HCT116 (cell line): ENCODE results near the gene GPR108. TPM values are rescaled to one million over a fixed set of nuclear protein-coding genes. Genes with fewer than 3 reads are reported as not detected.
"Not testable (repeated sequence)": the region's sequence is repeated elsewhere in the genome, so short reads cannot be mapped to it uniquely, and the experiment has no call there.

Experiments used
- ATAC-seq: fragments of 200-7000 bp; cut with Tn5 transposase; 2 replicates; pipeline ENCODE4 v1.9.1; 2020; ENCODE audit warnings: mild to moderate bottlenecking, moderate library complexity
- BruUV-seq: library from RNA; stranded (reverse); fragments of 400-500 nt; replicated peaks from 2 replicates; lab custom pipeline; 2021; lab: Mats Ljungman, UMichigan
- CTCF ChIA-PET: fragments of 300-600 bp; sonication (Branson Sonifier 250); formaldehyde crosslinking; loops from one replicate; lab custom pipeline; 2021; ENCODE audit warnings: antibody characterized with exemption; lab: Charles Lee
- POLR2A ChIA-PET: fragments of 300-600, 350-600 bp; sonication (Branson Sonifier 250); formaldehyde crosslinking; loops from one replicate; lab custom pipeline; 2021; ENCODE audit warnings: antibody characterized with exemption; lab: Charles Lee
- RAD21 ChIA-PET, 2 experiments: fragments of 300-600 bp; sonication (Branson Sonifier 250); formaldehyde crosslinking; loops; one replicate each; lab custom pipeline; 2023; ENCODE audit warnings: low total read pairs in 2 of 2; ENCODE audit not compliant: uncharacterized antibody in 2 of 2, unreplicated experiment in 2 of 2, low non-redundant PET in 1 of 2; lab: Charles Lee
- DNase-seq: peaks from one replicate; pipeline ENCODE4 v3.0.0-alpha.2; 2010; ENCODE audit warnings: low read depth, low spot score
- H2AFZ ChIP-seq: fragments of 200-600 bp; shearing (Covaris generic), sonication (generic); 2 replicates; pipeline ENCODE4 v1.6.1; 2017; ENCODE audit warnings: low read depth, mixed run types, mixed read lengths, antibody characterized with exemption, low read length; ENCODE audit not compliant: poor library complexity, severe bottlenecking
- H3K27ac ChIP-seq: 2 replicates; pipeline ENCODE4 v1.5.1; 2012; ENCODE audit warnings: low read depth, low read length
- H3K27me3 ChIP-seq: fragments of 200-600 bp; sonication (generic); 2 replicates; pipeline ENCODE4 v1.6.1; 2016; ENCODE audit warnings: mixed run types, low read length, mixed read lengths; ENCODE audit not compliant: insufficient read depth
- H3K36me3 ChIP-seq, 2 experiments: fragments of 200-500 bp in 1 of 2; fragments of 200-600 bp in 1 of 2; sonication (Bioruptor generic) in 1 of 2; sonication (generic) in 1 of 2; 2 replicates each; pipeline versions ENCODE4 v1.5.1 to v1.6.1; 2014 to 2016; ENCODE audit warnings: low read length in 2 of 2, inconsistent platforms in 1 of 2, mixed read lengths in 1 of 2, mixed run types in 1 of 2; ENCODE audit not compliant: insufficient read depth in 2 of 2, control insufficient read depth in 1 of 2
- H3K4me1 ChIP-seq, 2 experiments: fragments of 200-600 bp in 1 of 2; sonication (generic) in 1 of 2; 2 replicates each; pipeline versions ENCODE4 v1.5.1 to v1.6.1; 2012 to 2017; ENCODE audit warnings: low read length in 2 of 2, inconsistent platforms in 1 of 2, mild to moderate bottlenecking in 1 of 2, mixed read lengths in 1 of 2, mixed run types in 1 of 2, moderate library complexity in 1 of 2; ENCODE audit not compliant: insufficient read depth in 2 of 2, control insufficient read depth in 1 of 2
- H3K4me2 ChIP-seq: fragments of 200-600 bp; sonication (generic); 2 replicates; pipeline ENCODE4 v1.6.1; 2017; ENCODE audit warnings: mixed run types, low read length, mixed read lengths
- H3K4me3 ChIP-seq, 2 experiments: fragments of 200-600 bp in 1 of 2; sonication (generic) in 1 of 2; replicated peaks in 1 of 2; 2 replicates each; pipeline ENCODE4 v1.5.1; 2011 to 2016; ENCODE audit warnings: low read length in 2 of 2, control low read depth in 1 of 2, low read depth in 1 of 2, mild to moderate bottlenecking in 1 of 2, mixed read lengths in 1 of 2, mixed run types in 1 of 2
- H3K79me2 ChIP-seq: fragments of 200-600 bp; sonication (generic); 2 replicates; pipeline ENCODE4 v1.6.1; 2017; ENCODE audit warnings: mild to moderate bottlenecking, mixed run types, low read length, moderate library complexity, mixed read lengths; ENCODE audit not compliant: insufficient read depth
- H3K9ac ChIP-seq: fragments of 200-600 bp; sonication (generic); 2 replicates; pipeline ENCODE4 v1.6.1; 2016; ENCODE audit warnings: low read length, mixed read lengths
- H3K9me2 ChIP-seq: fragments of 200-600 bp; sonication (generic), shearing (Covaris generic); 2 replicates; pipeline ENCODE4 v1.6.1; 2017; ENCODE audit warnings: mixed run types, mild to moderate bottlenecking, moderate library complexity; ENCODE audit not compliant: insufficient read depth
- H3K9me3 ChIP-seq, 2 experiments: fragments of 200-500 bp in 1 of 2; fragments of 200-600 bp in 1 of 2; sonication (Bioruptor generic) in 1 of 2; sonication (generic) in 1 of 2; 2 replicates each; pipeline ENCODE4 v1.6.1; 2014 to 2017; ENCODE audit warnings: low read length in 2 of 2, mixed read lengths in 2 of 2, inconsistent platforms in 1 of 2, low read depth in 1 of 2, mild to moderate bottlenecking in 1 of 2, mixed run types in 1 of 2, moderate library complexity in 1 of 2; ENCODE audit not compliant: control insufficient read depth in 1 of 2, insufficient read depth in 1 of 2
- H4K20me1 ChIP-seq: fragments of 200-600 bp; sonication (generic), shearing (Covaris generic); 2 replicates; pipeline ENCODE4 v1.6.1; 2017; ENCODE audit warnings: mixed run types, mild to moderate bottlenecking, moderate library complexity; ENCODE audit not compliant: insufficient read depth
- CEBPB ChIP-seq: IDR thresholded peaks from 2 replicates; pipeline ENCODE4 v1.6.1; 2012; ENCODE audit warnings: low read depth
- EZH2phosphoT487 ChIP-seq: fragments of 200-600 bp; IDR thresholded peaks from 2 replicates; pipeline ENCODE4 v1.6.1; 2018; ENCODE audit warnings: antibody characterized with exemption, borderline replicate concordance
- intact Hi-C: fragments of 100-400 bp; cut with micrococcal nuclease; formaldehyde crosslinking; loops from 2 replicates; pipeline ENCODE4 v1.10.0; 2022
- total RNA-seq: library from RNA; stranded (reverse); gene quantifications from one replicate; pipeline ENCODE4 v1.2.1, GENCODE V29; 2021; ENCODE audit not compliant: unreplicated experiment
- TF ChIP-seq, protein P1 (sequence below): IDR thresholded peaks from 2 replicates; pipeline ENCODE4 v1.6.1; 2012
- TF ChIP-seq, protein P2 (sequence below), 3 experiments: fragments of 200-600 bp in 1 of 3; sonication (generic) in 1 of 3; IDR thresholded peaks in 2 of 3; conservative IDR thresholded peaks in 1 of 3; 2 replicates each; pipeline ENCODE4 v1.5.1; 2012 to 2017; ENCODE audit warnings: low read depth in 2 of 3, low read length in 2 of 3, antibody characterized with exemption in 1 of 3, borderline replicate concordance in 1 of 3, control low read depth in 1 of 3, mild to moderate bottlenecking in 1 of 3, mixed read lengths in 1 of 3, mixed run types in 1 of 3, moderate library complexity in 1 of 3; ENCODE audit not compliant: insufficient read depth in 1 of 3

The GPR108 gene
- total RNA-seq, 1 experiment from 2014 or later: 75.0 TPM

DNA sequence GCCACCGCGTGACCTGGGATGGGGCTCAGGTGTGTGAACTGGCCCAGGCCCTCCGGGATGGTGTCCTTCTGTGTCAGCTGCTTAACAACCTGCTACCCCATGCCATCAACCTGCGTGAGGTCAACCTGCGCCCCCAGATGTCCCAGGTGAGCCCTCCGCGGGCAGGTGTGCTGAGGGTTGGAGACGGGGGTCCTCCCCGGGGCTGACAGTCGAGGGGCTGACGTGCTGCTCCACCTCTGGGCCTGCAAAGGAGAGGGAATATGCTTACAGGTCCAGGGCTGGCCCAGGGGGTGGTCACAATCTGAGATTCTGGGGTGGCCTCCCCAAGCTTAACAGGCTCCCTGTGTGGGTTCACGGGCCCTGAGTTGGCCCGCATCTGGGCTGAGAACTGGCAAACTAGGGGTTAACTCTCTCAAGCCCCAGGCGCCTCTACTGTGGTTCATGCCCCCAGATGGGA is 35.5 kb upstream of the GPR108 start:
- POLR2A ChIA-PET: no interaction called here
- CTCF ChIA-PET: no interaction called here

DNA sequence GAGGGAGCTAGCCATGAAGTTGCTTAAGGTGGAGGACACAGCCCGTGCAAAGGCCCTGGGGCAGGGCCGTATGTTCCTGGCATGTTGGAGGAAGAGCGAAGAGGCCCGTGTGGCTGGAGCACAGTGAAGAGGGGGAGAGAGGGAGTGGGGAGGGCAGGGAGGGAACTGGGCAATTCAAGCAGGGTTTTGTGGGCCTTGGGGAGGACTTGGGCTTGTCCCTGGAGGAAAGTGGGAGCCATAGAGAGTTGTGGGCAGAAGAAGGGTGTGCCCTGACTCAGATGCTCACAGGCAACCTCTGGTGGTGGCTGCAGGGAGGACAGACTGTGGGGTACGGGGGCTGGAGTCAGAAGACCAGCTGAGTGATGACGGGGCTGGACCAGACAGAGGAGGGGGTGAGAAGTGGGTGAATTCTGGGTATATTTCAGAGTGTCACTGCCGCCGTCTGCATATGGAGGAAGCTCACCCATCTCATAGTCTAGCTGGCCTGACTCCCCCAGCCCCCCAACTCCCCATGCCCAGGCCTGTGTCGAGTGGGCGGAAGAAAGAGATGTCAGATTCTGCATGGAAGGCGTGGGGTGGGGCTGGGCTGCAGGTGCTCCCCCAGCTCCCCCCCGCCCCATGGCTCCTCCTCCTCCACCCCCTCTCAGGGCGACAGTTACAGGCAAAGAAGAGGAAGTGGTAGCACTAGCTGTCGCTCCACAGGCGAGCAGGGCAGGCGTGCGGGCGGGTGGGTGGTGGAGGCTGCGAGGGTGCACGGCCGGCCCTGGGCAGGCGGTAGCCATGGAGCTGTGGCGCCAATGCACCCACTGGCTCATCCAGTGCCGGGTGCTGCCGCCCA is 34.9 kb upstream of the GPR108 start, which contains the start of gene VAV1:
Gene VAV1, plus strand, starts transcription at position 681 of the 838 bp plus-strand sequence. Its CDS starts 100 bp downstream, at position 781.
- ChIA-PET RAD21 (interaction anchor here in 1 of 2 experiments (0.6 kb wide), 1 partner anchor 12 kb away, joined by 5 read pairs; no protein-coding TSS in a partner anchor), POLR2A (no interaction called here), CTCF (no interaction called here)
- intact Hi-C loops: no loop called here
- Histone ChIP-seq H3K27me3 (no peaks in the 10 kb centered on the region), H3K9me3 (no peaks in the 10 kb centered on the region), H3K9ac (no peak within 1 kb of the TSS), H3K4me3 (no peak within 1 kb of the TSS), H3K4me2 (no peak within 1 kb of the TSS), H4K20me1 (no peaks in the 10 kb centered on the region), H3K36me3 (no peaks in the 10 kb centered on the region), H3K9me2 (no peaks in the 10 kb centered on the region), H3K27ac (no peak within 1 kb of the TSS), H2AFZ (no peak within 1 kb of the TSS), H3K79me2 (0 out of 2 replicates have a peak, but pooled peaks cover under 1% of the 10 kb centered on the region), H3K4me1 (peaks cover 4 to 16% of the 10 kb centered on the region in 2 experiments; a peak in 2 of 4 replicates)
- no TSS peak for BruUV-seq
- DNase-seq (no peak), ATAC-seq (no peak)
- TF ChIP-seq, protein P1, sequence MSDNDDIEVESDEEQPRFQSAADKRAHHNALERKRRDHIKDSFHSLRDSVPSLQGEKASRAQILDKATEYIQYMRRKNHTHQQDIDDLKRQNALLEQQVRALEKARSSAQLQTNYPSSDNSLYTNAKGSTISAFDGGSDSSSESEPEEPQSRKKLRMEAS: no peak
- no peak for TF ChIP-seq EZH2phosphoT487
- no peak for TF ChIP-seq CEBPB
- TF ChIP-seq, protein P2, sequence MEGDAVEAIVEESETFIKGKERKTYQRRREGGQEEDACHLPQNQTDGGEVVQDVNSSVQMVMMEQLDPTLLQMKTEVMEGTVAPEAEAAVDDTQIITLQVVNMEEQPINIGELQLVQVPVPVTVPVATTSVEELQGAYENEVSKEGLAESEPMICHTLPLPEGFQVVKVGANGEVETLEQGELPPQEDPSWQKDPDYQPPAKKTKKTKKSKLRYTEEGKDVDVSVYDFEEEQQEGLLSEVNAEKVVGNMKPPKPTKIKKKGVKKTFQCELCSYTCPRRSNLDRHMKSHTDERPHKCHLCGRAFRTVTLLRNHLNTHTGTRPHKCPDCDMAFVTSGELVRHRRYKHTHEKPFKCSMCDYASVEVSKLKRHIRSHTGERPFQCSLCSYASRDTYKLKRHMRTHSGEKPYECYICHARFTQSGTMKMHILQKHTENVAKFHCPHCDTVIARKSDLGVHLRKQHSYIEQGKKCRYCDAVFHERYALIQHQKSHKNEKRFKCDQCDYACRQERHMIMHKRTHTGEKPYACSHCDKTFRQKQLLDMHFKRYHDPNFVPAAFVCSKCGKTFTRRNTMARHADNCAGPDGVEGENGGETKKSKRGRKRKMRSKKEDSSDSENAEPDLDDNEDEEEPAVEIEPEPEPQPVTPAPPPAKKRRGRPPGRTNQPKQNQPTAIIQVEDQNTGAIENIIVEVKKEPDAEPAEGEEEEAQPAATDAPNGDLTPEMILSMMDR (IDR thresholded peaks at IDR 0.05 in 2 of 3, conservative IDR thresholded peaks at IDR 0.05 in 1 of 3; ENCODE audit: borderline replicate concordance in 1 of 3, insufficient read depth in 1 of 3, low read depth in 2 of 3, low read length in 2 of 3): peak in 2 of 3 experiments; percentile 20 to 38; a peak in 2 of 6 replicates

More for the DNA sequence above, 35.5 kb upstream of the GPR108 start:
- Histone ChIP-seq H4K20me1 (no peaks in the 10 kb centered on the region), H2AFZ (no peak overlapping the region), H3K36me3 (no peaks in the 10 kb centered on the region), H3K4me3 (no peak overlapping the region), H3K27me3 (no peaks in the 10 kb centered on the region), H3K27ac (no peak overlapping the region), H3K9ac (no peak overlapping the region), H3K4me2 (no peak overlapping the region), H3K4me1 (peaks cover 3 to 11% of the 10 kb centered on the region in 2 experiments; a peak in 2 of 4 replicates), H3K9me2 (no peaks in the 10 kb centered on the region), H3K9me3 (no peaks in the 10 kb centered on the region), H3K79me2 (no peaks in the 10 kb centered on the region)
- no peak for TF ChIP-seq CEBPB
- no peak for TF ChIP-seq EZH2phosphoT487
- no peak for ATAC-seq
- BruUV-seq: no TSS peak
- intact Hi-C loops: no loop called here
- no peak for DNase-seq
- RAD21 ChIA-PET: interaction anchor here in 1 of 2 experiments (0.6 kb wide), 1 partner anchor 13 kb away, joined by 5 read pairs; no protein-coding TSS in a partner anchor

DNA sequence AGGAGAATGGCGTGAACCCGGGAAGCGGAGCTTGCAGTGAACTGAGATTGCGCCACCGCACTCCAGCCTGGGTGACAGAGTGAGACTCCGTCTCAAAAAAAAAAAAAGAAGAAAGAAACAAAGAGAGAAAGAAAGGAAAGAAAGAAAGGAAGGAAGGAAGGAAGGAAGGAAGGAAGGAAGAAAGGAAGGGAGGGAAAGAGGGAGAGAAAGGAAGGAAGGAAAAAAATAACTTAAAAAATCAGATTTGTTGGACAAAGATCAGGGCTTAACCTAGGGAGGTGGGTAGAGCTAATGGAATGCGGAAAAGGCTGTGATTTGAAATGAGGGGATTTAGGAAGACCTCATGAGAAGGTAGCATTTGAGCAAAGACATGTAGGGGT is 34.3 kb upstream of the GPR108 start:
- H3K36me3 ChIP-seq, H3K4me2 ChIP-seq, H3K9ac ChIP-seq, H3K27ac ChIP-seq, H3K4me3 ChIP-seq, BruUV-seq, DNase-seq, H3K27me3 ChIP-seq, ATAC-seq, H3K9me2 ChIP-seq, H4K20me1 ChIP-seq, H3K79me2 ChIP-seq, POLR2A ChIA-PET, intact Hi-C loops, H2AFZ ChIP-seq, H3K9me3 ChIP-seq: not testable (repeated sequence)
- H3K4me1 ChIP-seq: peaks cover 4 to 16% of the 10 kb centered on the region in 2 experiments; a peak in 2 of 4 replicates
- CTCF ChIA-PET: interaction anchor here (1.1 kb wide), 1 partner anchor 92 kb away, joined by 5 read pairs; no protein-coding TSS in a partner anchor
- RAD21 ChIA-PET: interaction anchor here in 1 of 2 experiments (0.7 kb wide), 1 partner anchor 54 kb away, joined by 4 read pairs; no protein-coding TSS in a partner anchor
